ACHN (cell line): ENCODE results near the gene PIK3R1.
"Not testable (repeated sequence)": the region's sequence is repeated elsewhere in the genome, so short reads cannot be mapped to it uniquely, and the experiment has no call there.

Source experiments
- DNase-seq: peaks from one replicate; pipeline ENCODE4 v3.0.0-alpha.2; 2015
- in situ Hi-C: cut with HindIII; loops from 2 replicates; pipeline ENCODE4 v1.10.0; 2017; ENCODE audit warnings: low sequenced_read_pairs, low pct_ligation_motif_present, low pct_unique_long_range_greater_than_20kb

PIK3R1 gene

DNA sequence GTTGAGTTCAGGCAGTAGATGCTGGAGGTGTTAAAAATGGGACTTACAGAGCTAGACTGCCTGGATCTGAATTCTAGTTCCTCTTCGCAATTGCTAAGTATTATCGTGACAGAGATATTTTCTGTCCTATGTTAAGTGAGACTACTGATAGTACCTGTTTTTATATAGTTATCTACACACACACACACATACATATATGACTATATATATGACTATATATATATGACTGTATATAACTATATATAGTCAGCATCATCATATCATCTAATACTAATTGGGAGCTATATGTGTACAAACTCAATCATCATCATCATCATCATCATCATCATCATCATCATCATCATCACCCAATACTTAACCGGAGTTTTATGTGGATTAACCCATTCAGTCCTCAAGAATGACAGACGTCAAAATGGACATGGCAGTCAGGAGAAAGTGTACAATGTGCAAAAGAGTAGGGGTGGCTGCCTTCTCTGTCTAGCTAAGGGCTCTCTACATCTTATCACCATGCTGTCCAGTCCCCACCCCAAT is 7.3 kb downstream of the PIK3R1 start:
- no peak for DNase-seq
- in situ Hi-C loops = no loop called here

- no peak for DNase-seq
- in situ Hi-C loops = no loop called here
These were observed 8.3 kb downstream of the PIK3R1 start for GRCh38 chr5:68223904-68224303.

GRCh38 chr5:68224509-68225187 is 9.1 kb downstream of the PIK3R1 start:
- in situ Hi-C loops = no loop called here
- DNase-seq = no peak

DNA sequence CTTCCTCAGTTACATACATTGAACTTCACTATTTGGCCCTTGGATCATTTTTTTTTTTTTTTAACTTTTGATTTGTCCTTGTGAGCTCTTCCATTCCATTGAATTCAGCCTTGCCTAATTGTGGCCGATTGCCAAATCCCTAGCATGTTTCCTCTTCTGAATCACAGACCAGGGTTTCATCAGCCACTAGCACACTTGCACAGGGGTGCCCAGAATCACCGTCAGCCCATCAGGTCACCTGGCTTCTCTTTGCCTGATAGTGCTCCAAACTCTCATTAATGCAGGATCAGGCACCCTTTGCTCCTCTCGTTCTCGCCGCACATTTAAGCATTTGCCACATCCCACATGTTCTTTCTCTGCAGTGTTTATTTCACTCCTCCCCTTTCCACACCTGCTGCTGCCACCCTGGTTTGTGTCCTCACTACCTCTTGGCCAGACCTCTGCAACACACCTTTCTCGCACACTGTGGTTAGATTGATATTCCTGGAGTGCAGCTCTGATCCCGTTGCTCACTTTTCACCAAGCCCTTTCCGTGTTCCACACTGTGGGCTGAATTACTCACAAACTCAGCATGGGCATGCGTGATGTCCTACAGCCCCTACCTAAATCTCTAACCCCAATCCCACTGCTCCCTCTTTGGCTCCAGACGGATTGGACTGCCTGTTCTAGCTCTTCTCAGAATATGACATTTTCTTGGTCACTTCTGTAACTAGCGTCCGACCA is 9.8 kb downstream of the PIK3R1 start:
- in situ Hi-C loops = no loop called here
- peak; percentile 40 for DNase-seq

DNA sequence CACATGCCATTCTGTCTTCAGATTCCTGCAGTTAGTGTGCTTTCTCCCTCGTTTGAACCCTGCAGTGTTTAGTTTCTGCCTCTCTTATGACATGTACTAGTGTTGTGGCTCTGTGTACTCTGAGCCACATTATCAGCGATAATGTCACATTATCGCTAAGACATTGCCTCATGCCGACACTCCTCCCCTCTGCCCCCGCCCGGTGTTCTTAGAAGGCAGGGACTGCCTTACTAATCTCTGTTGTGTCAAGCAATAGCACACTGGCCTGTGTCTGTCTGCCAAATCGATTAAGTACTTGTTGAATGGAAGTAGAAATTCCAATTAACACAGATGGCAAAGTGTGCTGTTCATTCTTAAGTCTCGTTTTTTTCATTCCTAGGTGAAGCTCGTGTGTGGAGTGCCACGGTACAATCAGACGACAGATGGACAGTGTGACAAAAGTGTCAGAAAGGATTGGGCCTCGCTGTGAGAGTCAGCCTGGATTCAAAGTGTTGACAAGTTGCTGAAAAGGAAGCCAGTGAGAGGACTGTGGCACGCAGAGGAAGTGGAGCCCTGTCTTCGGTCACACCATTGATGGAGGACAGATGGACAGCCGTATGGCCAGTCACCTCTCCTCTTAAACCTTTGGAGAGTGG is 10.5 kb downstream of the PIK3R1 start:
- DNase-seq = no peak
- in situ Hi-C loops = no loop called here

DNA sequence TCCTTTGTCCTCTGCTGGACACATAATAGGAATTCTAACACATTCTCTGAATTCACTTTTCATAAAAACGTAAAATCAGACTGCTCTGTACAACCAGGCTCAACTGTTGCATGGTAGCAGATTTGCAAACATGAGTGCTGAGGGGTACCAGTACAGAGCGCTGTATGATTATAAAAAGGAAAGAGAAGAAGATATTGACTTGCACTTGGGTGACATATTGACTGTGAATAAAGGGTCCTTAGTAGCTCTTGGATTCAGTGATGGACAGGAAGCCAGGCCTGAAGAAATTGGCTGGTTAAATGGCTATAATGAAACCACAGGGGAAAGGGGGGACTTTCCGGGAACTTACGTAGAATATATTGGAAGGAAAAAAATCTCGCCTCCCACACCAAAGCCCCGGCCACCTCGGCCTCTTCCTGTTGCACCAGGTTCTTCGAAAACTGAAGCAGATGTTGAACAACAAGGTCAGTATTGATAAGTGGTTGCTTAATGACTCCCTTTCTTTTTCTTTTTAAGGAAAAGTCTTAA is 11.1 kb downstream of the PIK3R1 start:
- DNase-seq = no peak
- in situ Hi-C loops = no loop called here

GRCh38 chr5:68227532-68228160 is 12.1 kb downstream of the PIK3R1 start:
- no peak for DNase-seq
- in situ Hi-C loops = no loop called here

DNA sequence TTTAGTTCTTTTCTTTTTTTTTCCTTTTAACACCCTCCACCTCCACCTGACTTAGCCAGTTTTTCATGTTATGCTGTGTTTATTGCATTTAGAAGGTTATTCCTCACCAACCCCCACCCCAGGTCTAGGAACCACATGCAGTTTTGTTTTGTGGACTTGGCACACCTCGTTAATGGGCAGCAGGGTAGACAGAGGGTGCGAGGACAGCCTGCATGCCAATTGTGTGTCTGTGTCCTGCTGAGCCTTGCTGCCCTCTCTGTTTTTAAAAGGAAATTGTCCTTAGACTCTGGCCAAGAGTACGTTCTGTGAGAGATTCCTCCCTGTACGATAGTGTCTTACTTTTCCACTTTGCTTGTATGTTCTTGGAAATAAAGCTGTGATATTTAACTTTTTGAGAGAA is 13.9 kb downstream of the PIK3R1 start:
- in situ Hi-C loops = no loop called here
- no peak for DNase-seq

GRCh38 chr5:68230285-68230684 is 14.7 kb downstream of the PIK3R1 start:
- no peak for DNase-seq
- in situ Hi-C loops = no loop called here

DNA sequence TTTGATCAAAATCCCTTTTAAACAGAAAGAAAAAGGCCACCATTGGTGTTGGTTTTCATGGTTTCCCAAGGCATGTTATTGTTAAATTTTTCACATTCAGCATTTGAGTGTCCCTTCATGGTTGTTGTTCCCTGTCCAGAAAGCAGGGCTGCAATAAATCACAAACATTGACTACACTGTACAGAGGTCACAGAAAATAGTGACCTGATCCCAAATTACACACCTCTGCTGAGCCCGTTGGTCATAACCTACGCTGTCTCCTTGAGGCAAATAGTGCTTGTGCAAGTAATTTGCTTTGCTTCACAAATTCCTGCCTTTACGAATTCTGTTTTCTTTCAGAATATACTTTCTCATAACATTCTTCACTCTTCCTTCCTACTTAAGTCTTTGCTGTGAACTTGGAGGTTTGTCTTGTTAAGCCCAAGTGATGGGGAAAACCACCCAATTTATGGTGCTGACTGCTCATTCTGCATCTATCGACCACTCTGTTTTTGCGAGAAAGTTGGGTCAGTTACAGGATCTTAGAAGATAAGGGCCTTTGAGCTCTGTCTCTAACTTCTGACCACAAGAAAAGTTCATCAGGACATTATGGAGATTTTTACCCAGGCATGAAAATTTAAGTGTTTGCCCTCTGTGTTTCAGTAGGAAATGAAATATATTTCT is 16.0 kb downstream of the PIK3R1 start:
- in situ Hi-C loops = no loop called here

DNA sequence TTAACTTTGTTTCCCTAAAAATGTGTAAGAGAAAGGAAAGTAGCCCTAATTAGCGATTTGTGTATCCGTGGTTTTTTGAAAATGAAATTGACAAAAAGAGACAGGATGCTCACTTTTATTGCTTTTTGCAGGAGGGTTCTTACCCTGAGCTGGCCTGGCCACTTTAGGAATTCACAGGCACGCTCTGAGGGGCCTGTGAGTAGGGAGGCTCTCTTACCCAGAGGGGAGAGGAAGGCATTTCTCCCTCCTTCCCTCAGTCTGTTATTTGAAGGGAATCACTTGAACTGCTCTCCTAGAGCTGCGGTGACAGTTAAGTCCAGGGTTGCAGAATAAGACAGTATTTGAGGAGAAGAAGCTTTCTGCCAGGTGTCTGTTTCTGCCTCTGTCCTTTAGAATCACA is 16.7 kb downstream of the PIK3R1 start:
- in situ Hi-C loops = no loop called here

More for the DNA sequence above, 16.0 kb downstream of the PIK3R1 start:
- DNase-seq = no peak

DNA sequence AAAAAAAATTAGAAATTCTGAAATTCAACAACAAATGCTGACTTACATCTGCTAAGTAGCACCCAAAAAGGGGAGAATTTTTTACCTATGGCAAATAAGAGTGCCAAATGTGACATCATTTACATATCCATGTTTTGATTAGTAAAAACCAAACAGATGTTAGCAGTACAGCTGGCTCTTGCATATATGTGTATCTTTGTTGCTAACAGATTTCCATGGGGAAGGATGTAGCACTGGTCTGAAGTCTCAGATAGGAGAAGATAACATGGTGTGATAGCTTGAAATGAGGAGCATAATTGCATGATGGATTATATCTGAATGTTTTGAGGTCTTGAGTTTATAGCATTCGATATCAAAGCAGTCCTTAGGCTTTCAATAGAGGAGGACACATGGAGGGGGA is 17.5 kb downstream of the PIK3R1 start:
- in situ Hi-C loops = no loop called here
- no peak for DNase-seq

More for the DNA sequence above, 16.7 kb downstream of the PIK3R1 start:
- no peak for DNase-seq

- in situ Hi-C loops, DNase-seq: not testable (repeated sequence)
These were observed 19.7 kb downstream of the PIK3R1 start for GRCh38 chr5:68235229-68235628.

DNA sequence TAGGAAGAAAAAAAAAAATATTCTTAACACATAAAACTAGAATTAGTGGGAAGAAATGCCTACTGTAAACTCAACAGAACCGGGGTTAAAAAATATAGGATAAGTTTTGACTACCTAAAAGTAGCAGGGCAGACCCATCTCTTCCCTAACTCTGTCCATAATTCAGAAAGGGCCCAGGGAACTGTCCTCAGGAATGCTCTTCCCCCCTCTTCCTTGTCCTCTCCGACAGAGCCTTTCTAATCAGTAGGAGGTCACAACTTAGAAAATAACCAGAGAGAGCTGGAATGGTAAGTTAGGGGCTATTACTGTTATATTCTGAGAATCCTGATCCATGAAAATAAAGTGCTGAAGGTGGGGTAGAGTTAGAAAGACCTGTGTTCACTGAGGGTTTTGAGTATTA is 22.2 kb downstream of the PIK3R1 start:
- in situ Hi-C loops = no loop called here
- no peak for DNase-seq

DNA sequence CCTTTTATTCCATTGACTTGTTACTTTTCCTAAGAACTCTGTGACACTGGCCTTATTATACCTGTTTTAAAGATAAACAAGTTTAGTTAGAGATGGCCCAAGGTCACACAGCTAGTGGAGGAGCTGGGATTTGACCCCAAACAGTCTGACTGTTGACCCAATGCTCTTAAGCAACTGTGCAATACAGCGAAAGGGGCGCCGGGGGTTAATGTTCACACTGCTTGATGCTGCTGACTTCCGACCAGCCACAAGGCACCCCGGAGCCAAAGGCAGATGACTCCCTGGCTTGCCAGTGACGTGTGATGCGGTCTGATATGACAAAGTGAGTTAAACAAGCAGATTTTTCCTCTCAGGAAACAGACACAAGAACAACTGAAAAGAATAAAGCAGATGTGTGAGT is 23.9 kb downstream of the PIK3R1 start:
- DNase-seq = peak; percentile 59
- in situ Hi-C loops = no loop called here

- in situ Hi-C loops = no loop called here
These were observed 24.6 kb downstream of the PIK3R1 start for GRCh38 chr5:68240202-68240601.

GRCh38 chr5:68240771-68241170 is 25.2 kb downstream of the PIK3R1 start:
- in situ Hi-C loops = no loop called here

More at GRCh38 chr5:68240202-68240601, 24.6 kb downstream of the PIK3R1 start:
- no peak for DNase-seq

GRCh38 chr5:68242743-68243142 is 27.2 kb downstream of the PIK3R1 start:
- in situ Hi-C loops = no loop called here
- DNase-seq = no peak

More at GRCh38 chr5:68240771-68241170, 25.2 kb downstream of the PIK3R1 start:
- DNase-seq = no peak
